ENCODE data around the gene RIT2.

RIT2 gene

DNA sequence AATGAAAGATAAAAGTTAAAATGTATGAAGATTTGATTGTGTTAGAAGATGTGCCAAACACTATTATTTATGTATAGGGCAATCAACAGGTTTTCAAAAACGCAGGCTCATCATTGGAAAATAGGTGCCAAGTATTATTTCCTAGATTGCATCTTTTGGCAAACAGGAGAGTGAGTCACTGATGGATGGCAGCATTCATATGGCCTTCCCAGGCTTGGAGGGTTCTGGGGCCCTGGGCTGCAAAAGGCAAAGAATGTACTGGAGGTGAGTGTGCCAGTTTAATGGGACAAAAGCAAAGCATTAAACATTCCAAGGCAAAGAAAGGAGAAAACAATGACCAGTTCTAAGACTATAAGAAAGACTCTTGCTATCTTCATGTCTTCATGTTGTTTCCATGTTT, 379.4 kb downstream of the RIT2 start:
- no peak for TF ChIP-seq EZH2phosphoT487 (conservative IDR thresholded peaks at IDR 0.05; ENCODE audit: low read length)
- TF ChIP-seq, protein P1, sequence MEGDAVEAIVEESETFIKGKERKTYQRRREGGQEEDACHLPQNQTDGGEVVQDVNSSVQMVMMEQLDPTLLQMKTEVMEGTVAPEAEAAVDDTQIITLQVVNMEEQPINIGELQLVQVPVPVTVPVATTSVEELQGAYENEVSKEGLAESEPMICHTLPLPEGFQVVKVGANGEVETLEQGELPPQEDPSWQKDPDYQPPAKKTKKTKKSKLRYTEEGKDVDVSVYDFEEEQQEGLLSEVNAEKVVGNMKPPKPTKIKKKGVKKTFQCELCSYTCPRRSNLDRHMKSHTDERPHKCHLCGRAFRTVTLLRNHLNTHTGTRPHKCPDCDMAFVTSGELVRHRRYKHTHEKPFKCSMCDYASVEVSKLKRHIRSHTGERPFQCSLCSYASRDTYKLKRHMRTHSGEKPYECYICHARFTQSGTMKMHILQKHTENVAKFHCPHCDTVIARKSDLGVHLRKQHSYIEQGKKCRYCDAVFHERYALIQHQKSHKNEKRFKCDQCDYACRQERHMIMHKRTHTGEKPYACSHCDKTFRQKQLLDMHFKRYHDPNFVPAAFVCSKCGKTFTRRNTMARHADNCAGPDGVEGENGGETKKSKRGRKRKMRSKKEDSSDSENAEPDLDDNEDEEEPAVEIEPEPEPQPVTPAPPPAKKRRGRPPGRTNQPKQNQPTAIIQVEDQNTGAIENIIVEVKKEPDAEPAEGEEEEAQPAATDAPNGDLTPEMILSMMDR (IDR thresholded peaks at IDR 0.05; ENCODE audit: insufficient read depth, low read length, poor library complexity, severe bottlenecking), result no peak
- no peak overlapping the region for H3K9ac ChIP-seq (ENCODE audit: low read length)
- H3K9me2 ChIP-seq (replicated peaks; ENCODE audit: insufficient read depth, low read length), result no peaks in the 10 kb centered on the region
- no peaks in the 10 kb centered on the region for H3F3A ChIP-seq (ENCODE audit: insufficient read depth)
- H3K79me2 ChIP-seq (ENCODE audit: insufficient read depth, low read length), result no peaks in the 10 kb centered on the region
- no peaks in the 10 kb centered on the region for H3K36me3 ChIP-seq (ENCODE audit: low read length)
- H3K4me2 ChIP-seq (ENCODE audit: low read depth, low read length, poor library complexity, severe bottlenecking), result no peak overlapping the region
- no peak overlapping the region for H2AFZ ChIP-seq (ENCODE audit: low read depth, low read length, severe bottlenecking)
- no peaks in the 10 kb centered on the region for H3K9me3 ChIP-seq (ENCODE audit: insufficient read depth, low read length)
- H3K4me3 ChIP-seq (ENCODE audit: insufficient read depth, low read length, poor library complexity, severe bottlenecking), result no peak overlapping the region
- H3K27ac ChIP-seq (ENCODE audit: low read depth, low read length), result no peak overlapping the region
- H4K20me1 ChIP-seq (ENCODE audit: low read depth, low read length), result no peaks in the 10 kb centered on the region
- H3K27me3 ChIP-seq (ENCODE audit: low read length), result no peaks in the 10 kb centered on the region

DNA sequence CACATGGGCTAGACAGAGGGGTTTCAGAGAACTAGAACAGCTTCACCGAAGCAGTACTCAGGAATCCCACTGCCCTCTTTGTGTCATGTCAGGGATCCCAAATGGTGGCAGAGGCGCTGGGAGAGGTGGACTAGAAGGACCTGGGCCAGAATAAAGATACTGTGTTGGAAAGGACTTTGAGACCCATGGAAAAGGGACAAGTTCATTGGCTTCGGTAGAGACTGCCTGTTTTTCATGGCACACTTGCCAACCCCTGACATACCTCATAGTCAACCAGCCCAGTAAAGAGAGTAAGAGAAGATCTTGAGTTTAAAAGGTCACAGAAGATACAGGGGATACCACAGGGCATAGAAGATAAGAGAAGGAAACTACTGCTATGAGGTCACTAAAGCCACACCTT, 381.0 kb downstream of the RIT2 start:
- no peak overlapping the region for H3K27ac ChIP-seq (ENCODE audit: low read depth, low read length)
- no peak overlapping the region for H3K4me2 ChIP-seq (ENCODE audit: low read depth, low read length, poor library complexity, severe bottlenecking)
- H3F3A ChIP-seq (ENCODE audit: insufficient read depth), result no peaks in the 10 kb centered on the region
- no peaks in the 10 kb centered on the region for H4K20me1 ChIP-seq (ENCODE audit: low read depth, low read length)
- no peak overlapping the region for H2AFZ ChIP-seq (ENCODE audit: low read depth, low read length, severe bottlenecking)
- H3K9ac ChIP-seq (ENCODE audit: low read length), result no peak overlapping the region
- H3K9me3 ChIP-seq (ENCODE audit: insufficient read depth, low read length), result no peaks in the 10 kb centered on the region
- H3K79me2 ChIP-seq (ENCODE audit: insufficient read depth, low read length), result no peaks in the 10 kb centered on the region
- H3K36me3 ChIP-seq (ENCODE audit: low read length), result no peaks in the 10 kb centered on the region
- H3K9me2 ChIP-seq (replicated peaks; ENCODE audit: insufficient read depth, low read length), result no peaks in the 10 kb centered on the region
- no peaks in the 10 kb centered on the region for H3K27me3 ChIP-seq (ENCODE audit: low read length)
- H3K4me3 ChIP-seq (ENCODE audit: insufficient read depth, low read length, poor library complexity, severe bottlenecking), result no peak overlapping the region
- no peak for TF ChIP-seq EZH2phosphoT487 (conservative IDR thresholded peaks at IDR 0.05; ENCODE audit: low read length)
- TF ChIP-seq, protein P1 (IDR thresholded peaks at IDR 0.05; ENCODE audit: insufficient read depth, low read length, poor library complexity, severe bottlenecking), result no peak

DNA sequence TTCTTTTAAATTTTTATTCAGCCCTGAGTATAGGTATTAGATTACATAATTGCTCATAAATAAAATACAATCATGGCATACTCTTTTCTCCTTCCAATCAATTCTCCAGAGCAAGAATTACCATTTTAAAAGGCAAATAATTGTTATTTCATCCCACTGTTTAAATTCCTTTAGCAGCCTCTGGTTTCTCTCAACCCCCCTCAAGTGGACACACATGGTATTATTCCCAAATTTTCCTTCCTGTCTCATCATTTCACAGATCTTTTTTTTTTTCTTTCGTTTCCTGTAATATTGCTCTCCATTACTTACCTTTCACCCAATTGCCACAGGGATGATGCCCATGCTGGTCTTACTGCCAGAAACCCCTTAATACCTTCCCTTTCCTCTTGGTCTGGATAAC, 385.2 kb downstream of the RIT2 start:
- H3K4me2 ChIP-seq (ENCODE audit: low read depth, low read length, poor library complexity, severe bottlenecking), result no peak overlapping the region
- H2AFZ ChIP-seq (ENCODE audit: low read depth, low read length, severe bottlenecking), result no peak overlapping the region
- H3K9ac ChIP-seq (ENCODE audit: low read length), result no peak overlapping the region
- no peak for TF ChIP-seq EZH2phosphoT487 (conservative IDR thresholded peaks at IDR 0.05; ENCODE audit: low read length)
- TF ChIP-seq, protein P1 (IDR thresholded peaks at IDR 0.05; ENCODE audit: insufficient read depth, low read length, poor library complexity, severe bottlenecking), result no peak
- no peaks in the 10 kb centered on the region for H3K27me3 ChIP-seq (ENCODE audit: low read length)
- no peaks in the 10 kb centered on the region for H3K79me2 ChIP-seq (ENCODE audit: insufficient read depth, low read length)
- H3K9me2 ChIP-seq (replicated peaks; ENCODE audit: insufficient read depth, low read length), result no peaks in the 10 kb centered on the region
- H3K36me3 ChIP-seq (ENCODE audit: low read length), result no peaks in the 10 kb centered on the region
- H4K20me1 ChIP-seq (ENCODE audit: low read depth, low read length), result no peaks in the 10 kb centered on the region
- no peak overlapping the region for H3K4me3 ChIP-seq (ENCODE audit: insufficient read depth, low read length, poor library complexity, severe bottlenecking)
- no peaks in the 10 kb centered on the region for H3F3A ChIP-seq (ENCODE audit: insufficient read depth)
- H3K9me3 ChIP-seq (ENCODE audit: insufficient read depth, low read length), result no peaks in the 10 kb centered on the region
- H3K27ac ChIP-seq (ENCODE audit: low read depth, low read length), result no peak overlapping the region
